SK-N-SH (cell line): ENCODE data around the gene CLPTM1L. TPM values are rescaled to one million over a fixed set of nuclear protein-coding genes. Genes with fewer than 3 reads are reported as not detected.

Source experiments
- CTCF ChIA-PET: fragments of 300-600, 350-600 bp; formaldehyde crosslinking; extraction: SDS; loops from one replicate; lab custom pipeline; 2021; lab: Yijun Ruan, JAX
- POLR2A ChIA-PET: fragments of 350-600 bp; sonication (Branson Sonifier 250); formaldehyde crosslinking; extraction: SDS; loops from one replicate; lab custom pipeline; 2020; ENCODE audit warnings: antibody characterized with exemption, inconsistent platforms; lab: Yijun Ruan, JAX
- DNase-seq: peaks from one replicate; pipeline ENCODE4 v3.0.0; 2012
- H2AFZ ChIP-seq: fragments of 200-600 bp; sonication (generic); 2 replicates; pipeline ENCODE4 v1.8.1; 2016; ENCODE audit warnings: antibody characterized with exemption, mild to moderate bottlenecking, low read depth
- H3F3A ChIP-seq: fragments of 200-600 bp; sonication (generic); replicated peaks from 2 replicates; pipeline ENCODE3; 2016; ENCODE audit warnings: antibody characterized with exemption, mild to moderate bottlenecking; ENCODE audit not compliant: insufficient read depth
- H3K27ac ChIP-seq, 2 experiments: fragments of 200-500 bp in 1 of 2; fragments of 200-600 bp in 1 of 2; sonication (Bioruptor generic) in 1 of 2; sonication (generic), shearing (Covaris generic) in 1 of 2; 2 replicates each; pipeline versions ENCODE4 v1.5.1 to v1.6.1; 2014 to 2016; ENCODE audit warnings: low read depth in 2 of 2, inconsistent platforms in 1 of 2, low read length in 1 of 2, mild to moderate bottlenecking in 1 of 2, mixed read lengths in 1 of 2
- H3K27me3 ChIP-seq: fragments of 200-600 bp; sonication (generic), shearing (Covaris generic); 2 replicates; pipeline ENCODE4 v1.6.1; 2016; ENCODE audit warnings: mixed run types; ENCODE audit not compliant: insufficient read depth
- H3K36me3 ChIP-seq, 2 experiments: fragments of 200-500 bp in 1 of 2; fragments of 200-600 bp in 1 of 2; sonication (Bioruptor generic) in 1 of 2; sonication (generic) in 1 of 2; replicated peaks in 1 of 2; 2 replicates each; pipeline versions ENCODE3 to v1.5.1; 2014 to 2016; ENCODE audit warnings: low read length in 1 of 2, mild to moderate bottlenecking in 1 of 2; ENCODE audit not compliant: insufficient read depth in 2 of 2, control insufficient read depth in 1 of 2
- H3K4me1 ChIP-seq, 2 experiments: fragments of 200-500 bp in 1 of 2; fragments of 200-600 bp in 1 of 2; sonication (Bioruptor generic) in 1 of 2; sonication (generic), shearing (Covaris generic) in 1 of 2; 2 replicates each; pipeline versions ENCODE4 v1.5.1 to v1.6.1; 2014 to 2016; ENCODE audit warnings: low read depth in 1 of 2, low read length in 1 of 2, mixed run types in 1 of 2; ENCODE audit not compliant: insufficient read depth in 2 of 2, control insufficient read depth in 1 of 2
- H3K4me2 ChIP-seq: fragments of 200-600 bp; sonication (generic), shearing (Covaris generic); 2 replicates; pipeline ENCODE4 v1.6.1; 2017; ENCODE audit warnings: mixed run types
- H3K4me3 ChIP-seq, 2 experiments: fragments of 200-500 bp in 1 of 2; fragments of 200-600 bp in 1 of 2; sonication (Bioruptor generic) in 1 of 2; sonication (generic), shearing (Covaris generic) in 1 of 2; 2 replicates each; pipeline versions ENCODE4 v1.5.1 to v1.8.1; 2014 to 2016; ENCODE audit warnings: low read depth in 2 of 2, inconsistent platforms in 1 of 2, low read length in 1 of 2, mild to moderate bottlenecking in 1 of 2, mixed read lengths in 1 of 2, moderate library complexity in 1 of 2
- H3K79me2 ChIP-seq: fragments of 200-600 bp; sonication (generic); 2 replicates; pipeline ENCODE4 v1.8.1; 2017; ENCODE audit warnings: mild to moderate bottlenecking; ENCODE audit not compliant: insufficient read depth
- H3K9ac ChIP-seq: fragments of 200-600 bp; sonication (generic); 2 replicates; pipeline ENCODE4 v1.6.1; 2017; ENCODE audit warnings: mixed run types
- H3K9me2 ChIP-seq: fragments of 200-600 bp; sonication (generic); 2 replicates; pipeline ENCODE4 v1.6.1; 2017; ENCODE audit warnings: mixed run types
- H3K9me3 ChIP-seq: fragments of 200-600 bp; sonication (generic); 2 replicates; pipeline ENCODE4 v1.6.1; 2017; ENCODE audit warnings: mixed run types, mild to moderate bottlenecking, moderate library complexity
- H4K20me1 ChIP-seq: fragments of 200-600 bp; sonication (generic); 2 replicates; pipeline ENCODE4 v1.6.1; 2017; ENCODE audit warnings: mild to moderate bottlenecking, mixed run types; ENCODE audit not compliant: insufficient read depth
- CHD2 ChIP-seq: fragments of 150-350 bp; IDR thresholded peaks from 2 replicates; pipeline ENCODE4 v1.6.1; 2018; ENCODE audit warnings: low read length; ENCODE audit not compliant: partially characterized antibody
- MXI1 ChIP-seq: IDR thresholded peaks from 2 replicates; pipeline ENCODE4 v1.6.1; 2012; ENCODE audit warnings: mild to moderate bottlenecking, low read depth, low read length, improper control_type of control experiment
- POLR2AphosphoS5 ChIP-seq: IDR thresholded peaks from 2 replicates; pipeline ENCODE4 v1.6.1; 2012; ENCODE audit warnings: low read depth, low read length
- RCOR1 ChIP-seq: fragments of 150-350 bp; IDR thresholded peaks from 2 replicates; pipeline ENCODE4 v1.6.1; 2017; ENCODE audit warnings: antibody characterized with exemption, low read length
- YY1 ChIP-seq: IDR thresholded peaks from 2 replicates; pipeline ENCODE4 v1.4.0; 2012; ENCODE audit warnings: low read depth, mild to moderate bottlenecking
- WGBS: methylation state at CpG from one replicate; pipeline ENCODE4 v1.1.6; 2017; ENCODE audit warnings: low lambda C conversion rate; 5-methylcytosine and 5-hydroxymethylcytosine counted together
- polyA plus RNA-seq, 3 experiments: library from polyadenylated mRNA; depleted of rRNA; stranded (reverse); fragments of >200 nt; gene quantifications; 2 replicates each; pipeline ENCODE4 v1.2.3, GENCODE V29; 2012
- TF ChIP-seq, protein P1 (sequence below): IDR thresholded peaks from 2 replicates; pipeline ENCODE4 v1.6.1; 2012; ENCODE audit warnings: mild to moderate bottlenecking, low read depth, low read length, moderate library complexity
- TF ChIP-seq, protein P2 (sequence below): IDR thresholded peaks from 2 replicates; pipeline ENCODE4 v1.4.0; 2012; ENCODE audit warnings: low read depth

The CLPTM1L gene
- polyA plus RNA-seq, 1 of the 3 experiments (the other 2 are of a cell fraction): 202 TPM

DNA sequence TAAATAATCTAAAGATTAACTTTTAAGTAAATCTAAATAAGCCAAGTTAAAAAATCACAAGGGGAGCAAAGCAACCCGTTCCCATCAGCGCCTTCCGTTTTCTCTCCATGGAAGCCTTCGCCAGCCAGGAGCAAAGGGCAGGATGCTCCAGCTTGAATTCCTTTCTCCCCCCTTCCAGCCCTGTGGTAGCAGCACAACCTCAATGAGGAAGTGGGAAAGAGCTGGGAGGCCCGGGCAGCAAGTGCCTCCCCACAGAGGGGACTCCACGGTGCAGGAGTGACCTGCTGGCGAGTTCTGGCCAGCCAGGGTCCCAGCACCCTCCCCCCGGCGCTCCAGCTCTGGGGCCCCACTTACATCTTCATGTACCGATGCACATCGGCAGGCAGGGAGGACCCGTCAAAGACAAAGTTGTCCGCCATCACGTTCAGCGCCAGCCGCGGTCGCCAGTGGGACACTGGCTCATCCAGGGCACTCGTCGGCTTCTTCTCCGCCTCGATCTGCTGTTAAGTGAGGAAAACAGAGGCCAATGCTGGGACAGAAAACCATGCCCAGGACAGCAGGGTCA lies 6.3 kb downstream of the CLPTM1L start (continued):
- TF ChIP-seq, protein P1, sequence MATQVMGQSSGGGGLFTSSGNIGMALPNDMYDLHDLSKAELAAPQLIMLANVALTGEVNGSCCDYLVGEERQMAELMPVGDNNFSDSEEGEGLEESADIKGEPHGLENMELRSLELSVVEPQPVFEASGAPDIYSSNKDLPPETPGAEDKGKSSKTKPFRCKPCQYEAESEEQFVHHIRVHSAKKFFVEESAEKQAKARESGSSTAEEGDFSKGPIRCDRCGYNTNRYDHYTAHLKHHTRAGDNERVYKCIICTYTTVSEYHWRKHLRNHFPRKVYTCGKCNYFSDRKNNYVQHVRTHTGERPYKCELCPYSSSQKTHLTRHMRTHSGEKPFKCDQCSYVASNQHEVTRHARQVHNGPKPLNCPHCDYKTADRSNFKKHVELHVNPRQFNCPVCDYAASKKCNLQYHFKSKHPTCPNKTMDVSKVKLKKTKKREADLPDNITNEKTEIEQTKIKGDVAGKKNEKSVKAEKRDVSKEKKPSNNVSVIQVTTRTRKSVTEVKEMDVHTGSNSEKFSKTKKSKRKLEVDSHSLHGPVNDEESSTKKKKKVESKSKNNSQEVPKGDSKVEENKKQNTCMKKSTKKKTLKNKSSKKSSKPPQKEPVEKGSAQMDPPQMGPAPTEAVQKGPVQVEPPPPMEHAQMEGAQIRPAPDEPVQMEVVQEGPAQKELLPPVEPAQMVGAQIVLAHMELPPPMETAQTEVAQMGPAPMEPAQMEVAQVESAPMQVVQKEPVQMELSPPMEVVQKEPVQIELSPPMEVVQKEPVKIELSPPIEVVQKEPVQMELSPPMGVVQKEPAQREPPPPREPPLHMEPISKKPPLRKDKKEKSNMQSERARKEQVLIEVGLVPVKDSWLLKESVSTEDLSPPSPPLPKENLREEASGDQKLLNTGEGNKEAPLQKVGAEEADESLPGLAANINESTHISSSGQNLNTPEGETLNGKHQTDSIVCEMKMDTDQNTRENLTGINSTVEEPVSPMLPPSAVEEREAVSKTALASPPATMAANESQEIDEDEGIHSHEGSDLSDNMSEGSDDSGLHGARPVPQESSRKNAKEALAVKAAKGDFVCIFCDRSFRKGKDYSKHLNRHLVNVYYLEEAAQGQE: no peak
- TF ChIP-seq YY1: no peak
- TF ChIP-seq, protein P2, sequence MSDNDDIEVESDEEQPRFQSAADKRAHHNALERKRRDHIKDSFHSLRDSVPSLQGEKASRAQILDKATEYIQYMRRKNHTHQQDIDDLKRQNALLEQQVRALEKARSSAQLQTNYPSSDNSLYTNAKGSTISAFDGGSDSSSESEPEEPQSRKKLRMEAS: no peak

DNA sequence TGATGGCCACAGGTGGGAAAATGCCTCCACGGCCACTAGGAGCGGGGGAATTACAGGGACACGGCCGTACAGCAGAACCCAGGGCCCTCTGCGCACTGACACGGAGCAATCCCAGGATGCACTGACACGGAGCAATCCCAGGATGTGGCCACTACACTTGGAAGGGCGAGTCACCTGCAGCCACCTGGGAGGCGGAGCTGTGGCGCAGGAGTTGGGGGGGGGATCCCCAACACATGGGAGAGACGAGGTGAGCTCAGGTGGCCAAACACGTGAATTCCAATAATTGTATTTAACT lies 6.8 kb downstream of the CLPTM1L start:
- no peak for DNase-seq
- Histone ChIP-seq H2AFZ (no peak overlapping the region), H3K36me3 (peaks cover 32 to 80% of the 10 kb centered on the region in 2 experiments), H3K4me3 (no peak overlapping the region), H3K27me3 (no peaks in the 10 kb centered on the region), H3K79me2 (peaks cover 30% of the 10 kb centered on the region)
- TF ChIP-seq MXI1 (no peak), POLR2AphosphoS5 (no peak), CHD2 (no peak), YY1 (no peak), RCOR1 (no peak)
- TF ChIP-seq, protein P2: no peak
- TF ChIP-seq, protein P1: no peak
- TF ChIP-seq, all 33 proteins: peak for 0
- 93% methylated on average over 11 of the region's 12 CpGs for WGBS
- CTCF ChIA-PET: no interaction called here
- no peak overlapping the region for H3K4me2 ChIP-seq
- H3K4me1 ChIP-seq: peaks cover 0 to under 1% of the 10 kb centered on the region in 2 experiments; a peak in 1 of 4 replicates
- peaks cover 10% of the 10 kb centered on the region for H4K20me1 ChIP-seq
- H3K9me2 ChIP-seq: no peaks in the 10 kb centered on the region
- no peaks in the 10 kb centered on the region for H3K9me3 ChIP-seq
- no peaks in the 10 kb centered on the region for H3F3A ChIP-seq
- POLR2A ChIA-PET: no interaction called here
- H3K27ac ChIP-seq: no peak overlapping the region
- H3K9ac ChIP-seq: no peak overlapping the region
